C4-2B (cell line): ENCODE results near the gene ANXA2.
"Not testable (repeated sequence)": the region's sequence is repeated elsewhere in the genome, so short reads cannot be mapped to it uniquely, and the experiment has no call there.

Source experiments
- CTCF ChIP-seq: fragments of 450-650 bp; conservative IDR thresholded peaks from 2 replicates; pipeline ENCODE4 v1.5.1; 2017; ENCODE audit warnings: mild to moderate bottlenecking
- ZFX ChIP-seq: fragments of 450-650 bp; IDR thresholded peaks from 2 replicates; pipeline ENCODE4 v1.6.1; 2017

DNA sequence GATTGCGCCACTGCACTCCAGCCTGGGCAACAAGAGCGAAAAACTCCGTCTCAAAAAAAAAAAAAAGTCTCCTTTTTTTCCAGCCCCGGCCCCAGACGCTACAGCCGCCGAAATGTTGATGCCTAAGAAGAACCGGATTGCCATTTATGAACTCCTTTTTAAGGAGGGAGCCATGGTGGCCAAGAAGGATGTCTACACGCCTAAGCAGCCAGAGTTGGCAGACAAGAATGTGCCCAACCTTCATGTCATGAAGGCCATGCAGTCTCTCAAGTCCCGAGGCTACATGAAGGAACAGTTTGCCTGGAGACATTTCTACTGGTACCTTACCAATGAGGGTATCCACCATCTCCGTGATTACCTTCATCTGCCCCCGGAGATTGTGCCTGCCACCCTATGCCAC lies 6.6 kb upstream of the ANXA2 start:
- not testable (repeated sequence) for TF ChIP-seq CTCF, ZFX
